Stomach smooth muscle (tissue), 2 donors: ENCODE measurements around the gene RUNX3.

ENCODE experiments used
- H3K27ac ChIP-seq: one replicate; pipeline ENCODE4 v1.7.0; 2013; ENCODE audit warnings: mild to moderate bottlenecking, low read length, inconsistent platforms
- H3K27me3 ChIP-seq, 2 donors: one replicate each; pipeline ENCODE4 v1.7.0; 2013; ENCODE audit warnings: low read length in 2 of 2; ENCODE audit not compliant: insufficient read depth in 2 of 2, control insufficient read depth in 1 of 2
- H3K36me3 ChIP-seq, 2 donors: one replicate each; pipeline ENCODE4 v1.7.0; 2013; ENCODE audit warnings: low read length in 2 of 2; ENCODE audit not compliant: control insufficient read depth in 2 of 2, insufficient read depth in 2 of 2
- H3K4me1 ChIP-seq: one replicate; pipeline ENCODE4 v1.7.0; 2013; ENCODE audit warnings: low read length; ENCODE audit not compliant: control insufficient read depth, insufficient read depth
- H3K4me3 ChIP-seq, 2 donors: one replicate each; pipeline ENCODE4 v1.7.0; 2013; ENCODE audit warnings: low read length in 2 of 2
- H3K9ac ChIP-seq, 2 donors: one replicate each; pipeline ENCODE4 v1.7.0; 2013; ENCODE audit warnings: low read length in 2 of 2, mild to moderate bottlenecking in 1 of 2
- H3K9me3 ChIP-seq, 2 donors: one replicate each; pipeline ENCODE4 v1.7.0; 2013; ENCODE audit warnings: low read length in 2 of 2; ENCODE audit not compliant: control insufficient read depth in 2 of 2
- donor health status: healthy.
- donor health status: Pancreatic carcinoma.

The RUNX3 gene

GRCh38 chr1:24857507-24858133 is 72.5 kb downstream of the RUNX3 start:
- H3K9ac ChIP-seq, result no peak overlapping the region
- H3K27ac ChIP-seq, result no peak overlapping the region
- H3K9me3 ChIP-seq, result no peaks in the 10 kb centered on the region
- H3K27me3 ChIP-seq, result peaks cover 13 to 15% of the 10 kb centered on the region in 2 donors
- no peak overlapping the region for H3K4me3 ChIP-seq
- no peaks in the 10 kb centered on the region for H3K4me1 ChIP-seq
- no peaks in the 10 kb centered on the region for H3K36me3 ChIP-seq

DNA sequence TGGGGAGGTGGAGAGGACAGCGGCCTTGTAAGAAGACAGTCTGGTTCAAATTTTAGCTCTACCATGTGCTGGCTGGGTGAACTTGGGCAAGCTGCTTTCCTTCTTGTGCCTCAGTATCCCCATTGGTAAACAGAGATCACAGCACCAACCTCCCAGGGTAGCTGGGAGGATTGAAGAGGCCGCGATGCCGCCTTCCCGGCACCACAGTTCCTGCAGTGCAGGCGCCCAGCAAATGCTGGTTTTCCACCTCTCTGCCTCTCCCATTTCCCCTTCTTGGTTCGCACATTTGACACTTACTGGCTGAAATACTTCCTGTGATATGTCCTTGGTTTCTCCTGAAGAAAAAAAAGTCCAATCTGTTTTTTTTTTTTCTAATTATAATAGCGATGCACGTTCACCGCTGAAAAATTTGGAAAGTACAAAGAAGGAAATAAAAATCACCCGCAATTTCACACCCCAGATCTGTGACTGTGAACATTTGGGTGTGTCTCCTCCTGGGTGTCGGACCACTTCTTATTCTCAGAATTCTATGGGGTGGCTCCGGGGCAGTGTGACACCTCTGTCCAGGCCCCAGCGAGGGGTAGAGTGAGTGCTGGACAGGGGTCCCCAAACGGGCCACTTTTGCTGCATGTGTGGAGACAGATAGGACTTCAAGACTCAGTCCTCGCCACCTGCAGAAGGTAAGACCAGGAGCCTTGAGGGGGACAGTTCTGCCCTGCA is 73.1 kb downstream of the RUNX3 start:
- Histone ChIP-seq H3K27ac (no peak overlapping the region), H3K4me1 (no peaks in the 10 kb centered on the region), H3K27me3 (peaks cover 10 to 11% of the 10 kb centered on the region in 2 donors), H3K9me3 (no peaks in the 10 kb centered on the region), H3K36me3 (no peaks in the 10 kb centered on the region), H3K9ac (no peak overlapping the region), H3K4me3 (no peak overlapping the region)

DNA sequence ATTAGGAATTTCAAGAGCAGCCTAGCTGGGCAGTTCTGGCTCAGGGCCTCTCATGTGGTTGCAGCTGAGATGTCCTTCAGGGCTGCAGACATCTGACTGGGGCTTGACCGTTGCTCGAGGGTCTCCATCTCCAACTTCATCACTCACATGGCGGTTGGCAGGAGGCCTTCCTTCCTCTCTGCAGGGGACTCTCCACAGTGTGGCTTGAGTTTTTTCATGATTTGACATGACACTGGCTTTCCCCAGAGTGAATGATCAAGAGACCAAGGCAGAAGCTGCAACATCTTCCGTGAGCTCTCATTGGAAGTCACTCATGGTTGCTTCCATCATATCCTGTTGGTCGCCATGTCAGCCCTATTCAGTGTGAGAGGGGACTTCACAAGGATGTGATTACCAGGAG is 74.6 kb downstream of the RUNX3 start:
- no peaks in the 10 kb centered on the region for H3K4me1 ChIP-seq
- H3K4me3 ChIP-seq, result no peak overlapping the region
- H3K36me3 ChIP-seq, result no peaks in the 10 kb centered on the region
- peaks cover 2 to 3% of the 10 kb centered on the region in 2 donors for H3K27me3 ChIP-seq
- no peak overlapping the region for H3K27ac ChIP-seq
- H3K9me3 ChIP-seq, result no peaks in the 10 kb centered on the region
- H3K9ac ChIP-seq, result no peak overlapping the region

DNA sequence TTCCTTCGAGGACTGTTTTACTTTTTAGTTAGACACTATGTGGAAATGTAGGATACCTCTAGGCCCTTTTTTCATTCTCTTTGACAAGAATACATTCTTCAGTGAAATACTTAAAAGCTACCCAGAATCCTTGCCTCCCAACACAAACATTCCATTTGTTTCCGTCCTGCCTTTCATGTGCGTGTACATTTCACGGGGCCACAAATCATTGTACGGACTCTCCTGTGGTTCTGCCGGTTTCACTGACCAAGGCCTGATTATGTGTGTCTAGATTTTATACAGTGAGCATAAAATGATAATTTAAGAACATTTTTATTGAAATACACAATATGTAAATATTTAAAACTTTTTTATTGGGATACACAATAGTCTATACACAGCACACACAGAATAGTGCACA is 76.4 kb downstream of the RUNX3 start:
- Histone ChIP-seq H3K4me1 (peaks cover 2% of the 10 kb centered on the region), H3K9ac (no peak overlapping the region), H3K9me3 (no peaks in the 10 kb centered on the region), H3K4me3 (no peak overlapping the region), H3K36me3 (no peaks in the 10 kb centered on the region), H3K27me3 (peaks cover 2 to 3% of the 10 kb centered on the region in 2 donors), H3K27ac (no peak overlapping the region)

- Histone ChIP-seq H3K9me3 (no peaks in the 10 kb centered on the region), H3K36me3 (no peaks in the 10 kb centered on the region), H3K4me1 (peaks cover 11% of the 10 kb centered on the region), H3K27ac (no peak overlapping the region), H3K27me3 (no peaks in the 10 kb centered on the region), H3K9ac (no peak overlapping the region), H3K4me3 (no peak overlapping the region)
These were observed 79.7 kb downstream of the RUNX3 start for GRCh38 chr1:24850328-24850920.

- Histone ChIP-seq H3K27me3 (no peaks in the 10 kb centered on the region), H3K27ac (no peak overlapping the region), H3K4me1 (peaks cover 11% of the 10 kb centered on the region), H3K9ac (no peak overlapping the region), H3K9me3 (no peaks in the 10 kb centered on the region), H3K36me3 (no peaks in the 10 kb centered on the region), H3K4me3 (no peak overlapping the region)
These were observed 80.3 kb downstream of the RUNX3 start for GRCh38 chr1:24849672-24850295.
